ENCODE data around the gene PCDH9.
A peak's percentile ranks its signal among the peaks of the same experiment; 100 is the strongest.
"Not testable (repeated sequence)": the region's sequence is repeated elsewhere in the genome, so short reads cannot be mapped to it uniquely, and the experiment has no call there.

Gene PCDH9

GRCh38 chr13:66821551-66821950 is 408.6 kb downstream of the PCDH9 start:
- no peak for DNase-seq

- DNase-seq: no peak
These were observed 418.7 kb downstream of the PCDH9 start for GRCh38 chr13:66811455-66811854.

GRCh38 chr13:66809485-66809884 is 420.7 kb downstream of the PCDH9 start:
- peak; percentile 70 for DNase-seq

GRCh38 chr13:66807251-66807650 is 422.9 kb downstream of the PCDH9 start:
- DNase-seq: no peak

GRCh38 chr13:66805657-66806056 is 424.5 kb downstream of the PCDH9 start:
- DNase-seq: no peak

GRCh38 chr13:66803808-66804456 is 426.2 kb downstream of the PCDH9 start:
- peak; percentile 80 for DNase-seq

- peak; percentile 81 for DNase-seq
These were observed 426.9 kb downstream of the PCDH9 start for GRCh38 chr13:66803013-66803807.

- peak; percentile 77 for DNase-seq
These were observed 434.5 kb downstream of the PCDH9 start for GRCh38 chr13:66795636-66796035.

- DNase-seq: no peak
These were observed 435.6 kb downstream of the PCDH9 start for GRCh38 chr13:66794340-66795031.

GRCh38 chr13:66790861-66791260 is 439.3 kb downstream of the PCDH9 start:
- DNase-seq: no peak

GRCh38 chr13:66781241-66781640 is 448.9 kb downstream of the PCDH9 start:
- DNase-seq: no peak

GRCh38 chr13:66780814-66781213 is 449.3 kb downstream of the PCDH9 start:
- no peak for DNase-seq

GRCh38 chr13:66778461-66778860 is 451.7 kb downstream of the PCDH9 start:
- DNase-seq: no peak

- DNase-seq: no peak
These were observed 454.9 kb downstream of the PCDH9 start for GRCh38 chr13:66775196-66775595.

GRCh38 chr13:66774046-66774445 is 456.1 kb downstream of the PCDH9 start:
- DNase-seq: no peak

- peak; percentile 33 for DNase-seq
These were observed 464.6 kb downstream of the PCDH9 start for GRCh38 chr13:66765559-66765958.

- not testable (repeated sequence) for DNase-seq
These were observed 469.5 kb downstream of the PCDH9 start for GRCh38 chr13:66760678-66761077.

- no peak for DNase-seq
These were observed 470.2 kb downstream of the PCDH9 start for GRCh38 chr13:66759919-66760318.

- no peak for DNase-seq
These were observed 478.4 kb downstream of the PCDH9 start for GRCh38 chr13:66751691-66752090.

- no peak for DNase-seq
These were observed 481.4 kb downstream of the PCDH9 start for GRCh38 chr13:66748712-66749111.

- DNase-seq: peak; percentile 48
These were observed 484.8 kb downstream of the PCDH9 start for GRCh38 chr13:66745307-66745706.

- DNase-seq: no peak
These were observed 506.6 kb downstream of the PCDH9 start for GRCh38 chr13:66723576-66723975.

GRCh38 chr13:66716538-66716937 is 513.6 kb downstream of the PCDH9 start:
- DNase-seq: no peak

- no peak for DNase-seq
These were observed 515.3 kb downstream of the PCDH9 start for GRCh38 chr13:66714795-66715194.
